Measurements from ENCODE around the gene CFAP74. TPM values are rescaled to one million over a fixed set of nuclear protein-coding genes. Genes with fewer than 3 reads are reported as not detected.

CFAP74 gene
- total and polyA plus RNA-seq, 9 of the 15 experiments (the other 6 are each of a cell fraction or from before 2014, with no cell fraction given), result 0.03 to 0.15 (median 0.05) TPM; not detected in 6

- ChIA-PET POLR2A (no interaction called here), CTCF (ENCODE audit: low intra/inter-chr PET ratio) (no interaction called here)
- peaks cover 12% of the 10 kb centered on the region for H4K20me1 ChIP-seq (replicated peaks; ENCODE audit: control insufficient read depth, insufficient read depth, low read length)
- no peaks in the 10 kb centered on the region for H3K36me3 ChIP-seq (ENCODE audit: control insufficient read depth, insufficient read depth, low read length)
- peaks cover 67 to 95% of the 10 kb centered on the region in 2 experiments; a peak in 4 of 5 replicates for H3K27me3 ChIP-seq (ENCODE audit: control insufficient read depth in 2 of 2, insufficient read depth in 2 of 2, low read length in 2 of 2)
- no peak overlapping the region for H3K4me3 ChIP-seq
- H3K27ac ChIP-seq (ENCODE audit: extremely low read depth, low read depth, low read length), result no peak overlapping the region
- ATAC-seq (no peak), DNase-seq (ENCODE audit: extremely low read depth in 1 of 4, low spot score in 3 of 4) (no peak), FAIRE-seq (no peak)
- peaks cover 0 to 7% of the 10 kb centered on the region in 2 experiments; a peak in 1 of 5 replicates for H3K4me1 ChIP-seq (replicated peaks in 1 of 2; ENCODE audit: control insufficient read depth in 2 of 2, insufficient read depth in 2 of 2, low read length in 2 of 2)
- intact Hi-C loops (cut with micrococcal nuclease), result no loop called here
- BruUV-seq (replicated peaks), result no TSS peak
- H2AFZ ChIP-seq (ENCODE audit: low read depth, low read length), result no peak overlapping the region
- no peaks in the 10 kb centered on the region for H3K9me3 ChIP-seq (replicated peaks; ENCODE audit: control insufficient read depth, insufficient read depth, low read depth, low read length)
- in situ Hi-C loops (cut with MboI), result loop anchor here (5.0 kb wide), 1 partner anchor 76 kb away; no protein-coding TSS in a partner anchor
- TF ChIP-seq TFE3 (CRISPR knock-in tag; IDR thresholded peaks at IDR 0.05), result no peak
- no peak for TF ChIP-seq NR1H2 (CRISPR knock-in tag; IDR thresholded peaks at IDR 0.05)
- no peak for TF ChIP-seq THRA (IDR thresholded peaks at IDR 0.05)
- TF ChIP-seq ZNF444 (CRISPR knock-in tag; IDR thresholded peaks at IDR 0.05), result no peak
- TF ChIP-seq ZBTB43 (CRISPR knock-in tag; IDR thresholded peaks at IDR 0.05), result no peak
- TF ChIP-seq ZNF217 (CRISPR knock-in tag; IDR thresholded peaks at IDR 0.05), result no peak
- no peak for TF ChIP-seq ZNF707 (CRISPR knock-in tag; conservative IDR thresholded peaks at IDR 0.05)
- TF ChIP-seq E2F6 (IDR thresholded peaks at IDR 0.05; ENCODE audit: borderline replicate concordance in 1 of 2, extremely low read depth in 1 of 2, insufficient read depth in 1 of 2, insufficient read length in 1 of 2, low read depth in 1 of 2, low read length in 1 of 2, poor library complexity in 1 of 2, severe bottlenecking in 1 of 2), result no peak
- TF ChIP-seq FOS (IDR thresholded peaks at IDR 0.05; ENCODE audit: extremely low read depth, insufficient read length), result no peak
- no peaks in the 10 kb centered on the region for H3K9me1 ChIP-seq (ENCODE audit: control insufficient read depth, insufficient read depth, low read length)
- no peaks in the 10 kb centered on the region for H3K79me2 ChIP-seq (ENCODE audit: control insufficient read depth, insufficient read depth, low read length)
- no peak overlapping the region for H3K4me2 ChIP-seq (ENCODE audit: insufficient read depth, low read length)
- 2% methylated on average over 8 of the region's 8 CpGs for WGBS (ENCODE audit: insufficient coverage, low coverage, missing lambda C conversion rate)
- H3K9ac ChIP-seq (ENCODE audit: insufficient read depth in 1 of 2, low read depth in 2 of 2, low read length in 2 of 2), result no peak overlapping the region
Observed at GRCh38 chr1:2038229-2038628, 34.6 kb upstream of the CFAP74 start.
